Dermis blood vessel endothelial cell (primary cell): ENCODE measurements around the gene PBX4. TPM values are rescaled to one million over a fixed set of nuclear protein-coding genes. Genes with fewer than 3 reads are reported as not detected.

Experiments
- DNase-seq: peaks from one replicate; pipeline ENCODE4 v3.0.0; 2010
- total RNA-seq: library from RNA; depleted of rRNA; stranded (reverse); fragments of >200 nt; gene quantifications from 2 replicates; pipeline ENCODE4 v1.2.3, GENCODE V29; 2014

Gene PBX4
- total RNA-seq, 1 donor from 2014 or later = not detected

- no peak for DNase-seq
Observed at GRCh38 chr19:19587771-19588170, 30.7 kb downstream of the PBX4 start.

DNA sequence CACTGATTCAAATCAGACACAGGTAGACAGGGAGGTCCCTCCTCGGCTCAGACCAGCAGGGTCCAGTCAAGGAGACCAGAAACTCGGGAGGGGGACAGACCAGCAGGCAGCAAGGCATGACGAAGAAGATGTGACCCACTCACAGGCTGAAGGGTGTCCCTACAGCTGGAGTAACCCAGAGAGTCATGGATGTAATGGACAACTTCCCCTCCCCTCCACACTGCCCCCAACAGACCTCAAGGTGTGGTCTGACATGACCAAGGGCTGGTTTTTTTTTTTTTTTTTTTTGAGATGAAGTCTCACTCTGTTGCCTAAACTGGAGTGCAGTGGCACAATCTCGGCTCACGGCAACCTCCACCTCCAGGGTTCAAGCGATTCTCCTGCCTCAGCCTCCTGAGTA is 34.1 kb downstream of the PBX4 start:
- no peak for DNase-seq

GRCh38 chr19:19582471-19582870 is 36.0 kb downstream of the PBX4 start:
- DNase-seq = no peak

- no peak for DNase-seq
Observed at GRCh38 chr19:19581391-19581790, 37.1 kb downstream of the PBX4 start.

- no peak for DNase-seq
Observed at GRCh38 chr19:19580418-19580817, 38.1 kb downstream of the PBX4 start.

DNA sequence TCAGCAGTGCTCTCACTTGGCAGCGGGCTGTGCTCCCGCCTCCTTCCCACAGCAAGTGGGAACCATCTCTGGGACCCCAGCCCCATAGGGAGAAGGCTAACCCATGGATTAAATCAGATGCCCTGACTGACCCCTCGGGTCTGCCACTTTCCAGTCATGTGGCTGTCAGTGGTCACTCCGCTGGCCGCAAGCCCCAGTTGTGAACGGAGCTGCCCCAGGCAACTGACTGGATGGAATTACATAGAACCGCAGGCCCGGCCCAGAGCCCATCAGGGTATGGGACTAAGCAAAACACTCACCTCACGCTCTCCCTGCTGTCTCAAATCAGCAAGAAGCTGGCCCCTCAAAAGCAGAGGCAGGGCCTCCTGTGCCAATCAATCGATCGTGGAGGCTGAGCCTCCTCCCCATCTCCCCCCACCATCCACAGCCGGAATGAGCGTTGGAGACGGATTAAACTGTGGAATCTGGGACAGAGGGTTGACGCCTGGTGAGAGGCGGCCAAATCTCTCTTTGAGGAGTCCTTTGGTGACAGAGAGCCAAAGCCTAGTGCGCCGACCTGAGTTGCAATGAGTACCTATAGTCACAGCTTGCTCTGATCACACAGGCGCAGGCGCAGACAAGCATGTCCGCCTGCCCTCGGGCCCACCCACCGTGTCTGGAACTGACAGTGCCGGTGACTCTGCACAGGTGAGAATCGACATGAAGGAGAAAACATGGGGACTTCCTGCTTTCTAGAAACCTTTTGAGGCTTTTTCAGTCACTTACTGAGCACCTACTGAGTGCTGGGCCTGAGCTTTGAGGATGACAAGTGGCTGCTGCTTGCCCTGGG is 38.7 kb downstream of the PBX4 start:
- no peak for DNase-seq

DNA sequence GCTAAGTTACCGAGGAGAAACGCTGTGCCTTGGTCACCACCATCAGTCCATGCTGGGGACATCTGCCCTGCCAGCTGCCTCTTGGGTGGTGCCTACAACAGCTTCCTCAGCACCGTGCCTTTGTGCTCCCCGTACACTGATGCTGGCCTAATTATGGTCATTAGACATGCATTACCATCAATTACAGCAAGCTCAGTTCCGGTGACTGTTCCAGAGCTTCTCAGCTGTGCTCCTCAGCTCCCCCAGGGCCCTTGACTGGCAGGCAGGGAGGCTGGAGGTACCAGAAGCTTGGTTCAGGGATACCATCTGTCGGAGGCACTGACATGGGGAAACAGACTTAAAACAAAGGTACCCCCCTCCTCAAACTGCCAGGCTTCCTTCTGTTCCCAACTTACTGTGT is 40.2 kb downstream of the PBX4 start:
- no peak for DNase-seq

DNA sequence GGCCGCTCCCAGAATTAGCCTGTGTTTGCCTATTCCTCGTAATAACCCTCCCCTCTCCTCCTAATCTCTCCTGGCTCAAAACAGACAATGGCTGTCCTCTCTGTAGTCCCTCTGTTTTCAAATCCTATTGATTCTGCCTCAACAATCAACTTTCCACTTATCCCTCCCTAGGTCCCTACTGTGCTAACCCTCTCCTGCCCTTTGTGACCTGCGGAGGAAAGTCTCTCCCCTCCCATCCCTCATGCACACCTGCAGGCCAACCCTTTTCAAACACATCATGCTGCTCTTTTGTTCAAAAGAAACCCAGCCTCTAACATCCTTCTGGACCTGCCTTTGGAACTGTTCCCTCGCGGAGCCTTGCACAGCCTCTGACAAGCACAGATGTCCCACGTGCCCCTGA is 43.1 kb downstream of the PBX4 start:
- DNase-seq = no peak

GRCh38 chr19:19571071-19571786 is 47.3 kb downstream of the PBX4 start:
- DNase-seq = no peak

DNA sequence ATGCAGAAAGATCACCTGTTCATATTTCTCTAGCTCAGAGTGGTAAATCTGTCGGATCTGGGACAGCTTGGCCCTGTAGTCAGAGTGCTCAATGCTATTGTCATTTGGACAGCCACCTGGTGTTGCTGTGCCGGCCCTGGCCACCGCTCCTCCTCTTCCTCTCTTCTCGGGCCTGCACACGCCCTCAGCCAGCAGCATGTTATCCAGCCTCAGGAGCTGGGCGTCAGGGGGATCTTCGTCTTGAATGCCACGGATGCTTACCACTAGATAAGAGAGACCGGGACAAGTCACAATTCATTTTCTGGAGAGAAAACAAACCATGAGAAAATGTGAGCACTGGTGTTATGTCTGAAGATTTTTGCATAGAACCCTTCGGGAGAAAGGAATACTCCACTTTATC is 47.9 kb downstream of the PBX4 start:
- DNase-seq = no peak

- no peak for DNase-seq
Observed at GRCh38 chr19:19568802-19569756, 49.4 kb downstream of the PBX4 start.

DNA sequence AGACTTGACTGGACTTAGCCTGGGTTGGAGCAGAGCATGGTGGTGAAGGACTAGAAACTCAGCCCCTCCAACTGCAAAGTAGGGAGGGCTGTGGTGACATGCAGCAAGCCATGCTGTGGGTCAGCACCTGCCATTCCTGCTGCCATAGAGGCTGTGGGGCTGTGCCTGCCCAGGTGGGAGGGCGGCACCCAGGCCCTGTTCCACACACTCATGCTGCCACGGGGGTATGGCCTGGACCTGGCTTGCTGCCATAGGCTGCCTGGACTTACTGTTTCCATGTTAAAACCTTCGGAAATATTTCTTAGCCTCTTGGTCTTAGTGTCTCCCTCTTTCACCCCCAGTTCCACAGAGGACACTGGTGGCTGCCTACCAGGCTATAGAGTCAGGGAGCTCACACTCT is 51.1 kb downstream of the PBX4 start:
- DNase-seq = no peak

DNA sequence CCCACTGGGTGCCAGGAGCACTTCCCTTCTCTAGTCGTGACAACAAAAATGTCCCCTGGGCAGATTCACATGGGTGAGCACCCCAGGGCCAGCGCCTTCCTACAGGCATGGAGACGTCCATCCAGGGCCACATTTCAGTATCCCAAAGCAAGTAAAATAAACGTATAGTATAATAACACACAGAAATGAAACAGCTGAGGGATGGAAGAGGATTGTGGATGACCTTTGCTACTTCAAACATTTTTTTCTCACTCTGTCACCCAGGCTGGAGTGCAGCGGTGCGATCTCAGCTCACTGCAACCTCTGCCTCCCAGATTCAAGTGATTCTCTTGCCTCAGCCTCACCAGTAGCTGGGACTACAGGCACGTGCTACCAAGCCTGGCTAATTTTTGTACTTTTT is 52.2 kb downstream of the PBX4 start:
- DNase-seq = no peak

DNA sequence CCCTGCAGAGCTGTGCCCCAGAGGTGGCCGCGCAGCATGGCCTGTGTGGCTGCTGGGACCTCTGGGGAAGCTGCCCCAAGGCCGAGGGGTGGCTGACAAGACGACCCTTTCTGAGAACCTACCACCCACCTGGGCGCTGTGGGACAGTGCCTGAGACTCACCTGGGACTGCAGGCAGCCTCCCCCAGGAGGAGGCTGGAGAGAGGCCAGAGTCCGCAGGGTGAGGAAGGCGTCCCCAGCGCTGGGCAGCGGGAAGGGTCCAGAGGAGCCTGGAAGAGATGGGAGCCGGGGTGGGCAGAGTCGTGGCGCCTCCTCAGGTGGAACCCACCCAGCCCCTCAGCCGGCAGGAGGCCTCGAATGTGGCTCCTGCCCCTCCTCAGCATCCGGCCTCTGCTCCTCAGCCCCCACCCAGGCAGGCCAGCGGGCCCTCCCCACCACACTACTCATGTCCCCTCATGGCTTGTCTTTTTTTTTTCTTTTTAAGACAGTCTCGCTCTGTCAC is 55.1 kb downstream of the PBX4 start:
- DNase-seq = no peak

- DNase-seq = no peak
Observed at GRCh38 chr19:19562665-19563347, 55.7 kb downstream of the PBX4 start.

GRCh38 chr19:19561946-19562664 is 56.4 kb downstream of the PBX4 start:
- no peak for DNase-seq

- no peak for DNase-seq
Observed at GRCh38 chr19:19559931-19560330, 58.6 kb downstream of the PBX4 start.

DNA sequence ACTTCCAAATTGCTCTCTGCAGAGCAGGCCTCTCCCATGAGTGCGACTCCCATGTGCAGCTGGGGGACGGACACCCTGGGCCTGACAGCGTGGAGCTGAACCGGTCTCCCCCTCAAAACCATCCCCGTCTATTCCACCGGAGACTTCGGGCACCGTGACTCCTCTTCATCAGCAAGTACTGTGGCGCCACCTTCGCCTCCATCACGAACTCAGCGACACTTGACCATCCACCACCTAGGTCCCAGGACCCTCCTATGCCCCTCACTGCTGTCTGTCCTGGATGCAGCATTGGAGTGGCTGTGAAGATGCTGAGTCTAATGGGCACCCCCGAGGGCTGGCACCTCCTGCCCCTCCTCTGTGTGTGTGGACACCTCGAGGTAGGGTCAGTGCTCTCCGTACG is 59.9 kb downstream of the PBX4 start:
- DNase-seq = no peak

GRCh38 chr19:19558055-19558454 is 60.4 kb downstream of the PBX4 start:
- no peak for DNase-seq

- DNase-seq = peak; percentile 57
Observed at GRCh38 chr19:19554074-19555023, 64.1 kb downstream of the PBX4 start.
